ENCODE measurements around the gene INPP5K.

Gene INPP5K

DNA sequence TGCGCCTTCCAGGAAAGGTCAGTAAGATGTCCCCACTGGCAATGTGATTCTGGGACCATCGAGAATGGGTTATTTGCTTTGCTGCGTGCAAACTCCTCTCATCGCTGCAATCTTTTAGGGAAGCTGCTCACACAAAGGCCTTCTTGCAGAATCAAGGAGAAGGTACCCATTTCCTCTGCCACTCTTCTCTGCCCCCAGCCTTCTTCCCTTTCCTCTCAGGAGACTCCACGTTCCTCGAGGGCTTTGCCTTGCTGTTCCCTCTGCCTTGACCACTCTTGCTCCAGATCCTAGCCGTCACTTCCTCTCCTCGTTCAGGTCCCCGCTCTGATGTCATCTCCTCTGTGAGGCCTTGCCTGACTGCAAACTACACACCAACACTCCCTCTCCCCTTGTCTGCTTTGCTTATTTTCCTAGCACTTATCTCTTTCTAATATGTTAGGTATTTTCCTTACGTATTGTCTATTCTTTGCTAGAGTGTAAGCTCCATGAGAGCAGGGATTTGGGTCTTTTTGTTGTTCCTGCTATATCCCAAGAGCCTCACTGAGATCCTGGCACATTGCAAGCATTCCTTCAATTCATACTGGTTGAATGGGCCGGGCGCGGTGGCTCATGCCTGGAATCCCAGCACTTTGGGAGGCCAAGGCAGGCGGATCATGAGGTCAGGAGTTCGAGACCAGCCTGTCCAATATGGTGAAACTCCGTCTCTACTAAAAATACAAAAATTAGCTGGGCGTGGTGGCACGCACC lies 55.0 kb downstream of the INPP5K start:
- Histone ChIP-seq H3K27me3 (ENCODE audit: control insufficient read depth, low read length) (peaks cover 15% of the 10 kb centered on the region; the same call in 1 of the 2 replicates), H4K20me1 (ENCODE audit: control insufficient read depth, insufficient read depth, low read depth, low read length) (no peaks in the 10 kb centered on the region; the same call in 1 of the 2 replicates), H3K4me1 (ENCODE audit: control insufficient read depth, low read length) (peaks cover 34% of the 10 kb centered on the region), H3K27ac (ENCODE audit: low read depth, low read length) (no peak overlapping the region), H3K9me2 (replicated peaks; ENCODE audit: control insufficient read depth, low read length) (no peaks in the 10 kb centered on the region), H3K4me3 (ENCODE audit: low read length) (no peak overlapping the region), H3K36me3 (ENCODE audit: control insufficient read depth, low read length) (no peaks in the 10 kb centered on the region), H3K4me2 (ENCODE audit: low read length) (peak overlapping the region; percentile 10; the same call in 1 of the 2 replicates), H3F3A (ENCODE audit: control insufficient read depth, insufficient read depth) (0 out of 2 replicates have a peak, but pooled peaks cover 4% of the 10 kb centered on the region), H3K79me2 (ENCODE audit: control insufficient read depth, low read length) (no peaks in the 10 kb centered on the region), H3K9me3 (ENCODE audit: control insufficient read depth, insufficient read depth, low read length) (no peaks in the 10 kb centered on the region)
- TF ChIP-seq, protein P1, sequence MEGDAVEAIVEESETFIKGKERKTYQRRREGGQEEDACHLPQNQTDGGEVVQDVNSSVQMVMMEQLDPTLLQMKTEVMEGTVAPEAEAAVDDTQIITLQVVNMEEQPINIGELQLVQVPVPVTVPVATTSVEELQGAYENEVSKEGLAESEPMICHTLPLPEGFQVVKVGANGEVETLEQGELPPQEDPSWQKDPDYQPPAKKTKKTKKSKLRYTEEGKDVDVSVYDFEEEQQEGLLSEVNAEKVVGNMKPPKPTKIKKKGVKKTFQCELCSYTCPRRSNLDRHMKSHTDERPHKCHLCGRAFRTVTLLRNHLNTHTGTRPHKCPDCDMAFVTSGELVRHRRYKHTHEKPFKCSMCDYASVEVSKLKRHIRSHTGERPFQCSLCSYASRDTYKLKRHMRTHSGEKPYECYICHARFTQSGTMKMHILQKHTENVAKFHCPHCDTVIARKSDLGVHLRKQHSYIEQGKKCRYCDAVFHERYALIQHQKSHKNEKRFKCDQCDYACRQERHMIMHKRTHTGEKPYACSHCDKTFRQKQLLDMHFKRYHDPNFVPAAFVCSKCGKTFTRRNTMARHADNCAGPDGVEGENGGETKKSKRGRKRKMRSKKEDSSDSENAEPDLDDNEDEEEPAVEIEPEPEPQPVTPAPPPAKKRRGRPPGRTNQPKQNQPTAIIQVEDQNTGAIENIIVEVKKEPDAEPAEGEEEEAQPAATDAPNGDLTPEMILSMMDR (IDR thresholded peaks at IDR 0.05; ENCODE audit: low read depth, low read length, poor library complexity, severe bottlenecking) = no peak
- TF ChIP-seq EZH2phosphoT487 (IDR thresholded peaks at IDR 0.05; ENCODE audit: borderline replicate concordance, low read length) = no peak

DNA sequence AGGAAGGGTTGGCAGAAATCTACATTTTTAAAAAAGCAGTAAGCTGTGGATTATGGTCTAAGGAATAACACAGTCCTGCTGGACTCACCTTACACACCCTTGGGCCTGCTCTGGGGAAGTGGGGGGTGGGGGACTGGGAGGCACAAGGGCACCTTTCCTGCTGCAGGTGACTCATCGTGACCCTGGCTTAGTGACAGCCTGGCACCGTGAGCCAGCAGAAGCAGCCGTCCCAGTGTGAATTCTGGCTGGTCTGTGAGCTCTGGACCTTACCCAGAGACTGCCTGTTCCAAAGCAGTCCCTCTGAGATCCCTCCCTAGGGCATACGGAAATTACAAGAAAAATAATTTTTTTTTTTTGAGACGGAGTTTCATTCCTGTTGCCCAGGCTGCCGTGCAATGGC lies 56.2 kb downstream of the INPP5K start:
- Histone ChIP-seq H3K4me2 (ENCODE audit: low read length) (no peak overlapping the region), H3K79me2 (ENCODE audit: control insufficient read depth, low read length) (peaks cover 8% of the 10 kb centered on the region), H3K27ac (ENCODE audit: low read depth, low read length) (no peak overlapping the region), H3F3A (ENCODE audit: control insufficient read depth, insufficient read depth) (0 out of 2 replicates have a peak, but pooled peaks cover 4% of the 10 kb centered on the region), H4K20me1 (ENCODE audit: control insufficient read depth, insufficient read depth, low read depth, low read length) (peaks cover 2% of the 10 kb centered on the region), H3K4me1 (ENCODE audit: control insufficient read depth, low read length) (peaks cover 34% of the 10 kb centered on the region), H3K9me2 (replicated peaks; ENCODE audit: control insufficient read depth, low read length) (no peaks in the 10 kb centered on the region), H3K36me3 (ENCODE audit: control insufficient read depth, low read length) (peaks cover 7% of the 10 kb centered on the region; the same call in 1 of the 2 replicates), H3K4me3 (ENCODE audit: low read length) (no peak overlapping the region), H3K27me3 (ENCODE audit: control insufficient read depth, low read length) (peaks cover 15% of the 10 kb centered on the region; the same call in 1 of the 2 replicates), H3K9me3 (ENCODE audit: control insufficient read depth, insufficient read depth, low read length) (no peaks in the 10 kb centered on the region)
- TF ChIP-seq, protein P1 (IDR thresholded peaks at IDR 0.05; ENCODE audit: low read depth, low read length, poor library complexity, severe bottlenecking) = no peak
- no peak for TF ChIP-seq EZH2phosphoT487 (IDR thresholded peaks at IDR 0.05; ENCODE audit: borderline replicate concordance, low read length)

DNA sequence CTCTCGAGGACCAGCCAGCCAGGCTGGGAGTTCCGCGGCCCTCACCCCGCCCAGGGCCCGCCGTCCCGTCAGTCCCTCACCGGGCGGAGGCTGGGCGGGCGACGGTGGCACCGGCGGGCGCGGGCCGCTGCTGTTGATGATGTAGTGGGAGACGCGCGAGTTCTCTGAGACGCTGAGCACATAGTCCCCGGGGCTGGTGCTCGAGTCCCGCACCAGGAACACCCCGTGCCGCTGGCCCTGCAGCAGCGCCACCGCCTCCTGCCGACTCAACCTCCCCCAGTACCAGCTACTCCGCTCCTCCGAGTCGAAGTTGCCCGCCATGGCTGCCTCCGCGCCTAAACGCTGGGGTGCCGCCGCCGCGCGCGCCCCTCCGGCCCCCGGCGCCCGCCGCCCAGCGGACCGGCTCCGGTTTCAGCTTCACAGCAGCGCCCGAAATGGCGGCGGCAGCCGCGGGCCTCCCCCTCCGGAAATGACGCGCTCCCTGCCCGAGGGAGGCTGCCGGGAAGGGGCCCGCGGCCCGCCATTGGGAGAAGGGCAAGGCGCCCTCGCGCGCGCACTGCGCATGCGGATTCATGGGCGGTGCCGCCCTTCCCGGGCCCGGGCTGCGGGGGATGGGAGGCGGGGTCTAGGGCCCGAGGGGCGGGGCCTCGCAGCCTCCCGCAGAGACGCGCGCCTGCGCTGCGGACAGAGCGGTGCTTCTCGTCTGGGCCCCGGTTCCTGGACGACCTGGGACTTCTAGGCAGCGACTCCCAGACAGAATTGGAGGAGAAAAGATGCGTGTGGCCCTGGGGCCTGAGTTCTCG lies 60.4 kb downstream of the INPP5K start, which contains the start of gene CRK:
TSS of gene CRK (minus strand) at position 436 of the 803 bp plus-strand sequence. CDS start at position 321, 115 bp downstream.
- H3K27ac ChIP-seq (ENCODE audit: low read depth, low read length) = peak within 1 kb of the TSS; percentile 49
- H3K27me3 ChIP-seq (ENCODE audit: control insufficient read depth, low read length) = peaks cover 5% of the 10 kb centered on the region; the same call in 1 of the 2 replicates
- peaks cover 41% of the 10 kb centered on the region for H3K36me3 ChIP-seq (ENCODE audit: control insufficient read depth, low read length)
- TF ChIP-seq, protein P1 (IDR thresholded peaks at IDR 0.05; ENCODE audit: low read depth, low read length, poor library complexity, severe bottlenecking) = no peak
- no peak for TF ChIP-seq EZH2phosphoT487 (IDR thresholded peaks at IDR 0.05; ENCODE audit: borderline replicate concordance, low read length)
- H3K4me3 ChIP-seq (ENCODE audit: low read length) = peak within 1 kb of the TSS; percentile 87
- peaks cover 50% of the 10 kb centered on the region for H3K79me2 ChIP-seq (ENCODE audit: control insufficient read depth, low read length)
- peak within 1 kb of the TSS; percentile 74 for H3K4me2 ChIP-seq (ENCODE audit: low read length)
- peaks cover 12% of the 10 kb centered on the region; the same call in 1 of the 2 replicates for H4K20me1 ChIP-seq (ENCODE audit: control insufficient read depth, insufficient read depth, low read depth, low read length)
- H3K9me2 ChIP-seq (replicated peaks; ENCODE audit: control insufficient read depth, low read length) = no peaks in the 10 kb centered on the region
- H3K9me3 ChIP-seq (ENCODE audit: control insufficient read depth, insufficient read depth, low read length) = no peaks in the 10 kb centered on the region
- no peaks in the 10 kb centered on the region for H3F3A ChIP-seq (ENCODE audit: control insufficient read depth, insufficient read depth)
- peaks cover 24% of the 10 kb centered on the region for H3K4me1 ChIP-seq (ENCODE audit: control insufficient read depth, low read length)

Data from DOHH2 (cell line).